HG03442 (cell line): ENCODE data around the gene WIZ.

ENCODE experiments used
- ATAC-seq: cut with Tn5 transposase; IDR thresholded peaks from one replicate; pipeline ENCODE4 v1.9.1; 2021; ENCODE audit warnings: mild to moderate bottlenecking, moderate library complexity; ENCODE audit not compliant: unreplicated experiment

Gene WIZ

DNA sequence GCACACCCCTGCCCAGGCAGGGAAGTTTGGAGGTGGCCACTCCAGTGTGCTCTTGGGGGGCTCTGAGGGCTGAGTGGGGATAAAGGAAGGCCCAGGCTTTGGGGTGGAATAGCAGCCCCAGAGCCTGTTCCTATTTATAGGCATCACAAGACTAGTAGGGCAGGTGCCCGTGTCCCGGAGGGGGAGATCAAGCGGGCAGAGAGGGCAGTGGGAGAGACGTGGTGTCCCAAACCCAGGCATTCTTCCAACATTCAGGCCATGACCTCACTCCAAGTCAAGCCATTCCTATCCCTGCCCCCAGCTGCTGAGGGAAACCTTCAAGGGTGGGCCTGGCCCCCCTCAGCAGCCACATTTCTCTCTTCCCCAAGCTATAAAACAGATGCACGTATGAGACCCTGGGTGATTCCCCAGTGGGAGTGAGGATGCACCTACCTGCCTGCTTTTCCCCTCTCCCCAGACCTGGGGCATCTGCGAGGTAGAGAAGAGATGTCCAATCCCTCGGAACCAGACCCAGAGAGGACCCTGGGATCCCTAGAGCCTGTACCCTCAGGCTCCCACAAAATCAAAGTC lies 3.9 kb downstream of the WIZ start:
- no peak for ATAC-seq

GRCh38 chr19:15445227-15445605 lies 4.5 kb downstream of the WIZ start:
- ATAC-seq, result no peak

DNA sequence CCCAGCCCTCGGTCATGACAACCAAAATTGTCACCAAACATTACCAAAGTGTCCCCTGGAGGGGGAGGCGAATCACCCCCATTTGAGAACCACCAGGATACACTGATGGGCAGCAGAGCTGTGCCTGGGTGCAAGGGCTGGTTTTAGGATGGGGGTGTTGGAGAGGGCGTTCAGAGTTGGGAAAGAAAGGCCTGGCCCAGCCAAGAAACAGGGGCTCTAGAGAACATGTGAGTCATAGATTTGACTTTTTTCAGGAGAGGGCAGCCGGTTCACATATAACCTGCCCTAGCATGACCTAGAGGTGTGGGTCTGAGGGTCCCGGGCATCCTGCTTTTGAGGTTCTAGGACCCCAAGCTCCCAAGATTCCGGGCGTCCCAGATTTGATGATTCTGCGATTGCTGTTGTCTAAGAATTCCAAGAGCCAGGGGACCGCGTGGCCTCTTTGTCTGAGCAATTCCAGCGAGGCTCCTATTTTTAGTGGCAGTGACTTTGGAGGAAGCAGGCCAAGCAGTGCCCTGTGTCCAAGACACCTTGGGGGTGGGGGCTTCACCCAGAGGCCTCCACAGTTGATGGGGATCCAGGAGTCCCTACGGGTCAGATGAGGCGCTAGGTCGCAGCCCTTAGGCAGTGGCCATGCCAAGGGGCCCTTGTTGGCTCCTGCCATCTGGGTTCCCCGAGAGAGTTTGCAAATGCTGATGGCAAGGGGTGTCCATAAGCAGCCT lies 5.1 kb downstream of the WIZ start:
- ATAC-seq, result no peak

DNA sequence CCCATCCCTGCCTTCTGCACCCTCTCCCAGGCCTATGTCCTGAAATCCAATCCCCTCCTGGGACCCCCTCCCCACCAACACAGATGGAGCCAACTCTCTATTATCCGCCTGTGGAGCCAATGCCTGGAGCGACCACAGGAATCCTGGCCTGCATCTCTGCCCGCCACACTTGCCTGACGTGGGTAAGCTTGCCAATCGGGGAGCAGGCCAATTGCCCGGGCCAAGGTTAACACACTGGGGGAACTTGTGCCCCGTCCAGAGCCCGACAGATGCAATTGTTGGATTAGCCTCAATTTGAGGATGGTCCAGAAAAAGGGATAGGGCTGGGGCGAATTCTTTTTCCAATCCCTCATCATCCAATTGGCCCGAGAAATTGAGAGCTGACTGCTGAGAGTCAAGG lies 5.9 kb downstream of the WIZ start:
- no peak for ATAC-seq

- ATAC-seq, result no peak
Observed at GRCh38 chr19:15443325-15443724, 6.4 kb downstream of the WIZ start.

DNA sequence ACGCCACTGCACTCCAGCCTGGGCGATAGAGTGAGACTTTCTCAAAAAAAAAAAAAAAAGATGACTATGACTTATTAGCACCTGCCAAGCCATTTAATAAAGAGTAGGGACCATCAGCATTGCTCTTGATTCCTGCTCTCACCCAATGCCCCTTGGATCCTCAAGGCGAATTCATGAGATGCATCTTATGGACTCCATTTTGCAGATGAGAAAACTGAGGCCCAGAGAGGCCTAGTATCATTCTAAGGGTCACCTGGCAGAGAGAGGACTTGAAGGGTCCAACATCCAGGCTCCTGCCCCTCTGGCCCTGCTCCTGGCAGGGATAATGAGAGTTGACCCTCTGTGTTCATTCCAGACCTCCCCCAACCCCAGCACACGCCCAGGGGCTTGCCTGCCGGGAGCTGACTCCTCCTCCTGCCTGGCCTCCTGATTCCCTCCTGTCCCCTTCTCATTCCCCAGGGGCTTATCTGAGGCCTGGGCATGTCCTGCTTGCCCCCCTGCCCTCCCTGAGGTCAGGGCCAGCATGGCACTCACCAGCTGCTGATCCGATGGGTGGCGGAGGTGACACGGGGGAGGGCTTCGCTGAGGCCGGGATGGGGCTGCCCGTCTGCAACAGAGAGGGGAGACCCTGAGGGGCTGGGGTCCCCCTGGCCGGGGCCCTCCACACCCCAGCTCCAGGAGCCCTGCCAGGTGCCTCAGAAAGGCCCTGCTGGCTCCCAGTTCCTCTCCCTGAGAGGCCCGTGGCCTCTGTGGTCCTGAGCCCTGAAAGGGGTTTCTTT lies 7.4 kb downstream of the WIZ start:
- ATAC-seq, result no peak

- ATAC-seq, result no peak
Observed at GRCh38 chr19:15441317-15441716, 8.4 kb downstream of the WIZ start.

- no peak for ATAC-seq
Observed at GRCh38 chr19:15439821-15440641, 9.7 kb downstream of the WIZ start.

DNA sequence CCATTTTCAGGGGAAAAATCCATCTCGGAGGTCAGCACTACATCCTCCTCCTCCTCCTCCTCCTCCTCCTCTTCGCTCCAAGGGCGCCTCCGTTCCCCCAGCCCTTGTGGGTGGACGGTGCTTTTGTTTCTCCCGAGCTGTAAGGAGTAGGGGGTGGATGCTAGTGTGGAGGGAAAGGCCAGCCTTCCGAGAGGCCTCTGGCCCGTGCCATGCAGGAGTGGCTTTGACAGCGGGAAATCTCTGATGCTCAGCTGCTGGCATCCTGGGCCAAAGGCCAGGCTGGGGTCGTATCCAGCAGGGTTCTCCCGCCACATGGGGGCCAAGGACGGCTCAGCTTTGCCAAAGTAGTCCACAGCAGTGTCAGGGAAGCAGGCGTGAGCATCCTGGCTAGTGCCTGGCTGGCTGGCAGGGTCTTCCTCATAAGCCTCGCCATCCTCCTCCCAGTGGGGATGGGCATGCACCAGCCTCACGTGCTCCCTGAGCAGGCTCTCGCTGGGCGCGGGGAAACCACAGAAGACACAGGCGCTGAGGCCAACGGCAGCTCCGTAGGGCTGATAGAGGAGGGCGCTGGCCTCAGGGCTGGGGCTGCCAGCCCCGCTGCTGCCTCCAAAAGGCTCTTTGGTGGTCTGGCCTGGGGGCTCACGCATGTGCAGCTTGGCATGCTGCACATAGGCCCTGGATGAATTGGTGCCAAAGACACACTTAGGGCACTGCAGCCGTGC lies 10.5 kb downstream of the WIZ start:
- ATAC-seq, result no peak

DNA sequence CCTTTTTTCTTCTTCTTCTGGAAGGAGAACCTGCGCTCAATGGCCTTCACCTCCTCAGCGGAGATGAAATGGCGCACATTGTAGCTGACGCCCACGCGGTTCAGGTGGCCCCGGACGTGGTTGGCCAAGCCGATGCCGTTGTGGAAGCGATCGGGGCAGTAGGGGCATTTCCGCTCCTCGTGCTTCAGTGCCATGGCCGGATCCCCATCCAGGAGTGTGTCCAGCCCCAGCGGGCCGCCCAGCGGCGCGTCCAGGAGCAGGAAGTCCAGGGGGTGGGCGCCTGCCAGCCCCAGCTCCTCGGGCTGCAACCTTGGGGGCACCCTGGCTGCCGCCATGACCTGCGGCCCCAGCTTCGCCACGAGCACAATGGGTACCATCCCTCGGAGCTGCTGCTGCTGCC lies 11.2 kb downstream of the WIZ start:
- ATAC-seq, result no peak

DNA sequence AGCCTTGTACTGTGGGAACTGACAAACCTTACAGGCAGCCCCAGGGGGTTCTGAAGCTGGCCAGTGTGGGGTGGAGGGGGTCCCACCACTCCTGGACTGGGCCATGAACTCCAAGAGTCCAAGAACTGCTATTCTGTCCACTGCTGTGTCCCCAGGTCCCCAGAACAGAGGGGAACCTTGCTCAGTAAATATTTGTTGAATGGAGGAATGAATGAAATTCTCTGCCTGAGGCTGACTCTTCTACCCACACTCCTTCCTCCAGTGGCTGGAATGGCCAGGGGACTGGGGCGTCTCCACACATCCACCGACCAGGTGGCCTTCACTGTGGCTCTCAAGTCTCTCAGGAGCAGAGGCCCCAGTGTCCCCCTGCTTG lies 11.6 kb downstream of the WIZ start:
- no peak for ATAC-seq

DNA sequence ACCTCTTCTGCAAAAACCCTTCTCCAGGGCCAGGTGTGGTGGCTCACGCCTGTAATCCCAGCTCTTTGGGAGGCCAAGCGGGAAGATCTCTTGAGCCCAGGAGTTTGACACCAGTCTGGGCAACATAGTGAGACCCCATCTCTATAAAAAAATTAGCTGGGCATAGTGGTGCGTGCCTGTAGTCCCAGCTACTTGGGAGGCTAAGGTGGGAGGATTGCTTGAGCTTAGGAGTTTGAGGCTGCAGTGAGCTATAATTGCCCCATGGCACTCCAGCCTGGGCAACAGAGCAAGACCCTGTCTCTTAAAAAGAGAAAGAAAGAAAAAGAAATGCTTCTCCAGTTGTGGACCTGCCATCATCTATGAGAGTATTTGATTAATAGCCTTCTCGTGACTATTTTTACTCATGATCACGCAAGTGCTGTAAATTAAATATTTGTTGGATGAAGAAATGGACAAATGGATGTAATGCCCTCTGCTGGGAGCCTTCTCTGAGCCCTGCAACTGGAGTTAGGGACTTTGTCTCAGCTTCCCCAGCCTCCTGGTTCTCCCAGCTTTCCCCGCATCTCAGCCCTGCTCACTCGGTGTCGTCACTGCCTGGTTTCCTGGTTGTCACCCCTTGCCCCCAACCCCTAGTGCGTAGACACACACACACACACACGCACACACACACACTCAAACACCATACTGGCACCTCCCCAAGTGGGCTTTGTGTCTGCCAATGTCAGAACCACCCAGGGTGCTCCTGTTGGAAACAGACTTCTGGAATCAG lies 12.2 kb downstream of the WIZ start:
- ATAC-seq, result no peak

DNA sequence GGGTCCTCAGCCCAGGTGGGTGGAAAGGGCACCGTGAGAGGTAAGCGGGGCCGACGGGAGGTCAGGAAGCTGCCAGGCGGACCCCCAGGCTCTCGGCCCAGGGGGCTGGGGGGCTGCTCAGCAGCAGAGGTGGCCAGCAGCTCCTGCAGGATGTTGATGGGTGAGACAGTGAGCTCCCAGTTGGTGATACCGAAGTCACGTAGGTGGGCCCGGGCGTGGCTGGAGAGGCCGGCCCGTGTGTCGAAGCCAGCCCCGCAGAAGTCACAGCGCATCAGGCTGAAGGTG lies 13.0 kb downstream of the WIZ start:
- ATAC-seq, result no peak

DNA sequence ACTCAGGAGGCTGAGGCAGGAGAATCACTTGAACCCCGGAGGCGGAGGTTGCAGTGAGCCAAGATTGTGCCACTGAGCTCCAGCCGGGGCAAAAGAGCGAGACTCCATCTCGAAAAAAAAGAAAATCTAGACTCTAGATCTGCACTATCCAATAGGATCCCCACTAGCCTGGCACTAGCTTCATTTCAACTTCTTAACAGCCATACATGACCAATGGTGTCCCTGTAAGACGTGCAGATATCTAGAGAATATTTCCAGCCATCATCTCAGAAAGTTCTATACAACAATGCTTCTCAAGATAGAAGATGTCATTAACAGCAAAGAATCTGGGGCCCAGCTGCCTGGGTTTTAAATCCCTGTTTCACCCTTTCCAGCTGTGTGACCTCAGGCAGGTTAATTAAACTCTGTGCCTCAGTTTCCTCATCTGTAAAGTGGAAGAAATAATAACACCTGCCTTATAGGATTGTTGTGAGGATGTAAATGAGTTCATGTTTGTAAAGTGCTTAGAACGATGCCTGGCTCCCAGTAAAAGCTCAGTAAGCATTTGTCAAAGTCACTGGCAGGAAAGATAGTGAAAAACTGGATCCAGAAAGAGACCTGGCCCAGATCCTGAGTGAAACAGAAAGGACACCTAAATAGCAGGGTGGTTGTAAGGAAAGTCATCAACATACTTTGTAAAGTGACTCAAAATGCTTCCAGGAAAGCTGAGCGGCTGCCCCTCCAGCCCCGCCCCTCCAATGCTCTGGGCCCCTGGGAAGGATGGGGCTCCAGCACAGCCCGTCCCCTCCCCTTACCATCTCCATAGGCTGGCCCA lies 13.5 kb downstream of the WIZ start:
- no peak for ATAC-seq

GRCh38 chr19:15433519-15434069 lies 16.2 kb downstream of the WIZ start:
- ATAC-seq, result no peak

- peak; percentile 70 for ATAC-seq
Observed at GRCh38 chr19:15432629-15433518, 16.9 kb downstream of the WIZ start.

DNA sequence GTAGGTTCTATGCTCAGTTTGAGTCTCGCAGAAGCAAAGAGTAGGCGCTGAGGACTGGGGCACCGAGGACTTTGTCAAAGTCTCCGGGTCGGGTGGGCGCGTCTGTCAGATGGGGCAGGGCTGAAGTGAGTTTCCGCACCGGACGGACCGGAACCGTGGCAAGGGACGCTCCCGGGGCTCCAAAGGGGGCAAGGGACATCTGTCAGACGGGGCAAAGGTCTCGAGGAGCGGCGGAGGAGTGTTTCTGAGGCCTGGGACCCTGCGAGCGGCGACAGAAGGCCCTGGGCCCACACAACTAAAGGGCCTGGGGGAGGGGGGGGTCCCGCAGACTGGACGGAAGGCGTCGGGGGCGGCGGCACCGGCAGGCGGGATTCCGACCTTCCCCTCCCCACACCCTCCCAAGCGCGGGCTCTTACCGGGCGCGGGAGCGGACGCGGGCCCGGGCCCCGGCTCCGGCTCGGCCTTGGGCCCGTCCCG lies 17.7 kb downstream of the WIZ start:
- no peak for ATAC-seq

DNA sequence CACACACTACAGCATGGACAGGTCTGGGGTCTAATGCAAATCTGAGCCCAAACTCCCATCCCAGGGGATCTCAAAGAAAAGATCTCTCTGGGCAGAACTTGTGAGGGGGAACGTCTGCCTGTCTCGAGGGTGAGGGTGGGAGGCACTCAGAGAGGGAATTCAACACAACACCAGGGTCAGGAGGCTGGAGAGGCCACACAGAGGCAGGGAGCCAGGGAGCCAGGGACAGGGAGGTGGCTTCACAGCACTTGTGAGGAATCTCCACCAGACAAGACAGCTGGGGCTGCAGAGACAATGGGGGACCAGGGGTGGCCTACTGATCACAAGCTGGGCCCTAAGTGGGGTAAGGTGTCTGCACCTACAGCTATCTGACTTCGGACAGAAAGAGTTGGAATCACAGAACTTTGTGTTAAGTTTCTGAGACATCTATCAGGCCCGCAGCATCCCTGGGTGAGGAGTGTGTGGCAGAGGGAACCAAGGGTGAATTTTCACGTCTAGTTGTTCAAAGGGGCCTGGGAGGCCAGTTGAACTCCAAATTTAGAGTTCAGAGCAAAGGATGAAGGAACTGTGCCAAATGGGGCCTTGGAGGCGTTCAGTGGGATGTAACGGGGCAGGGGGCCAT lies 18.2 kb downstream of the WIZ start:
- ATAC-seq, result no peak
